ENCODE data around the gene ZNF804B.

ZNF804B gene

DNA sequence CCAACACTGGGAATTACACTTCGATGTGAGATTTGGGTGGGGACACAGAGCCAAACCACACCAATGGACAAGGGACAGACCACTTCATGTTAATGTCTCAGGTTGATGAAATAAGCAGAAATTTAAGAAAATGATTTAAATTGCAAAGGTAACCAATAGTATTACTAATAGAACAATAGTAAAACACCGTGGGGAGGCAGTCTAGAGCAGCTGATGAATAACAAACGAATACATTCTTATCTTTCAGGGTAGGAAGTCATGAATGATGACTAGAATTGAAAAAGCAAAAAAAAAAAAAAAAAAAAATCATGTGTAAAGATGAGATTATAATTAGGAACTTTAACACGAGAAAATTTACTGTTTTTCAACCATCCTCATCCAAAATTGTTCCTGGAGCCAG is 207.9 kb downstream of the ZNF804B start:
- no peak for DNase-seq (ENCODE audit: low spot score)

DNA sequence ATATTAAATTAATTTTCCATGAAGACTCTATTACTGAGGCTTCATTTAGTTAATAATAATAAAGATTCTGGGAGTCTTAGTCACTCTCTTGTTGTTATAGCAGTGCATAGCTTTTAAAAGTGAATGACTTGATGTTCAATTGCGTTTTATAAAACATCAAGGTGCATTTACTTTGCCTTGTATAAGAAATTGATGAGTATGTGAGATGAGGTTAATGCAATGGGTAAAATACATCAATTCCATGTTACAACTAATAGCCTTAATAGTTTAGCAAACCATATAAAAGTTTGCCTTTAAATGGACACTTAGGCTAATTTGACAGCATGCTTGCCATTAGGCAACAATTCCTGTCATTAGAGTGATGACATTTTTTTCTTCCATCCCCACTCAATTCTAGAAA is 209.7 kb downstream of the ZNF804B start:
- no peak for DNase-seq (ENCODE audit: low spot score)

DNA sequence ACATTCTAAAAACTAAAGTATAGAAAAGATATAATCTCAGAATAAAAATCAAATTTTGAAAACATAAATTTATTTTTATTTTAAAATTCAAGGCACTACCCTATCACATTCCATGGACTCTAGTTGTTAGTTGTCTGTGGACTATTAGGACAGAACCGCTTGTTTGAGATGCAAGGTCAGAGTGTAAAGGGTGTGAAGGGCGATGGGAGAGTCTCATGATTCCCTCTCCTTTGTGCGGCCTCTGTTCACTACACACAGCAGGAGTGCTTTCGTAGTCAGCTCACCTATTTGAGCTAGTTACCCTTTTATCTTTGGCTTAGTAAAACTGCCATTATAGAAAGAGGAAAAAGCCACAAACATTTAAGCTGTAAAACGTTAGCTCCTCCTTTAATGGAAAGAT is 225.8 kb downstream of the ZNF804B start:
- no peak for DNase-seq (ENCODE audit: low spot score)

DNA sequence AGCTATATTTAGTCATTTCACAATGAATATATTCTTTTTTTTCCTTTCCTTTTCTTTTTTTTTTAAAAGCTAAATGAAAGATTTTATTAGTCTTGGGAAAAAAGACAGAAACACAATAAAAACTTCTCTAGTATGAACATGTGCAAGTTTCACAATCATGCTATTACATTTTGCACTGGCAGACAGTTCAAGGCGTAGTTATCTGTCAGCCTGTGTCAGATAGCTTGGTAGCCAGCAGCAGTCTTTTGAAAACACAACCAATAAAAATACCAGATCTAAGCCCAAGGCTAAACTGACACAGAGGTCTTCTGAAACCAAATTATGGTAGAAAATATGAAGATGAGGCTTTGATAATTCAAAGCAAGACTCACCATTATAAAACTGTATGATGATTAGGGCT is 241.8 kb downstream of the ZNF804B start:
- DNase-seq (ENCODE audit: low spot score), result no peak

DNA sequence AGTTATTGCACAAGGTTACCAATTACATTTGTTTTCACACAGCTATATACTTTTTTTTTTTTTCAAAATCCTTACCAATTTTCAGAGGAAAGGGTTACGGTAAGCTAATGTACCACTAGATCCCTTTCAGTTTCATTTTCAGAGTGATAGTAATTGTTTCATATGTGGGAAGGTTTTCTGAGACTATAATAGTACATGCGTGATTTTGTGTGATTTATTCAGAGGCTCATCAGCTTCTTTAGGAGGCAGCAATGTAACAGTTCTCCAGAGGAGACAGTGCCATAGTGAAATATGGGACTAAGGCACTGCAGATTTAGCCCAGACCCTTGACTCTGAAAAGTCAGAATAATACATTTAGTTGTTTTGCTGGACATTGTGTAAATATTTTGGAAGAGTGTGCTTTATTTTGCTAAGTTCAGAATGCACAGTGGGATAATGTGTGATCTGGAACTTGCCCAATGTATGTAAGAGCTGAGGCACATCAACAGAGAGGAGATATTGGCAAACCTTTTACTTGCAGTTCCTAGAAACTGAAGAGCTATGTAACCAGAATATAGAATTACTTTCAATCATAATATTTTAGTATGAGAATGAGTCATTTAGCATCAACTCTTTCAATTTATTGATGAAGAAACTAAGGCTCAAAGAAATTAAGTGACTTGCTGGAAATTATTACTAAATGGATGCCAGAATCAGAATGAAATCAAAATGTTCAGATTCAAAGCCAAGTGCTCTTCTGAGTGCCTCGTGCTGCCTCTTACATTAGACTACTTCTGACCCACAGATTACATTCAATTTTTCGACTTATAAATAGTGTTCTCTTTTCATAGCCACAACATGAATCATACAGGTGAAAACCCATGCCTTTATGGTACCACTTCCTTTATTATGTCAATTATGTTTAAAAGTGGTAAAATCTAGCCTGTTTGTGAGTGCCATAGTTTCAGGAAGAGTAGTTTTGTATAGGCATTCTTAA is 243.8 kb downstream of the ZNF804B start:
- no peak for DNase-seq (ENCODE audit: low spot score)

DNA sequence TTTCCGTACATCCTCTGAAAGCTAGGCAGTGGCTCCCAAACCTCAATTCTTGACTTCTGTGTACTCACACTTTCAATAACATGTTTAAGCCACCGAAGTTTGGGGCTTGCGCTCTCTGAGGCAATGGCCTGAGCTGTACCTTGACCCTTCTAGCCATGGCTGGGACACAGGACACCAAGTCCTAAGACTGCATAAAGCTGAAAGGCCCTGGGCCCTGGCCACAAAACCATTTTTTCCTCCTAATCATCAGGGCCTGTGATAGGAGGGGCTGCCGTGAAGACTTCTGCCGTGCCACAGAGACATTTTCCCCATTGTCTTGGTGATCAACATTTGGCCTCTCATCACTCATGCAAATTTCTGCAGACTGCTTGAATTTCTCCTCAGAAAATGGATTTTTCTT is 252.5 kb downstream of the ZNF804B start:
- no peak for DNase-seq (ENCODE audit: low spot score)

DNA sequence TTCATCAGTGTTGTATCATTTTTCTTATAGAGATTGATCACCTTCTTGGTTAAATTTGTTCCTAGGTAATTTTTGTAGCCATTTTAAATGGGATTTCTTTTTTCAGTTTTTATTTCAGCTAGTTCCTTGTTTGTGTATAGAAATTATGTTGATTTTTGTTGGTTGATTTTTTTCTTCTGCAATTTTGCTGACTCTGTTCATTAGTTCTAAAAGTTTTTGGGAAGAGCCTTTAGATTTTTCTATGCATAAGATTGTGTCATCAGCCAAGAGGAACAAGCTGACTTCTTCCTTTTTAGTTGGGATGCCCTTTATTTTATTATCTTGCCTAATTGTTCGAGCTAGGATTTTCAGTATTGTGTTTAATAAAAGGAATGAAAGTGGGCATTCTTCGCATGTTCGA is 258.2 kb downstream of the ZNF804B start:
- DNase-seq (ENCODE audit: low spot score), result no peak

DNA sequence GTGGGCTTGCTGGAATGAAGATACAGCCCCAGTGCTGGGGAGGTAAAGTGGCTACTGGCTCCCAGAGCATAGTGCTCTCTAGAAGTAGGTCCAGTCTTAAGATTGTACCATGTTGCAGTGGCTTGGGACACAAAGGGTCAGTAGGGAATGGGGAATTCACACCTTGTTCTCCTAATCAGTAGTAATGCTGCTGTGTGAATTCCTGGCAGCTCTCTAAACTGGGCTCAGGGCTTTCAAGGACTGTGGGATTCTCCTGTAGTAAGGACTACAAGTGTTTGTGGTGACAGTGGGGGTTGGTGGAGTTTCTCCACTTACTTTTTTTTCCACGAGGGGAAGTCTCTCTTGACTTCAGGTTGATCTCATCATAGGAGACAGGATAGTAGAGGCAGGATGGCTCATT is 262.2 kb downstream of the ZNF804B start:
- no peak for DNase-seq (ENCODE audit: low spot score)

DNA sequence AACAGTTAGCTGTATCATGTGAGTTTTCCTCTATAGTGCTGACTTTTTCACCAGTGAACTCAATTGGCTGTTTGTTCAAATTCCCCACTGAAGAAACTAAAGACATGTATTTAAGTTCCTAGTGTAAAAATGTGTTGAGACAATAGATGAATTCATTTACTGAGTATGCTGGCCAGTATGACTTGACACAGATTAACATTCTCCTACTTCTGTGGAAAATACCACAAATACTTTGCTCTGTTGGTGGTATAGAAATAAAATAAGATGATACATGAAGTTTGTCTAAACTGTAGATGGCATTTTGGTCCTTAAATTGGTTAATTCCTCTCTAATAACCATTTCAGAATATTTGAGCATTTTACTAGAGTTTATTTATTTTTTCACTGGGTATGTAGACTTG is 263.7 kb downstream of the ZNF804B start:
- no peak for DNase-seq (ENCODE audit: low spot score)

DNA sequence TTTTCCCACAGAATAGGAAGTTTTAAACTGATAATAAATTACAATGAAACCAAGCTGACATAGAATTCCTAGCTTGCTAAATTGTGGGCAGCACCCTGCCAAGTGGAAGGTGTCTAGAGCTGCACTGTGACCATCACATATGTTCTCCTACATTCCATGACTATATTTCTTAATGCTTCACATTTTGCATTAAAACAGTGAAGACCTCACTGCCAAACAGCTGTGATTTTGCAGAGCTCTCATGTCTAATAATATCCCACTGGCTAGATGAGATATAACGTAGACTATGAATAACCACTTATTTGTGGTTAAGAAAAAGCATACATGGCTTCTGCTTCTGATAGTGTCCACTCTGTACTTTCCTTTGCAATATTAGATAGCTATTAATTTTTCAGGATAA is 264.4 kb downstream of the ZNF804B start:
- DNase-seq (ENCODE audit: low spot score), result no peak

DNA sequence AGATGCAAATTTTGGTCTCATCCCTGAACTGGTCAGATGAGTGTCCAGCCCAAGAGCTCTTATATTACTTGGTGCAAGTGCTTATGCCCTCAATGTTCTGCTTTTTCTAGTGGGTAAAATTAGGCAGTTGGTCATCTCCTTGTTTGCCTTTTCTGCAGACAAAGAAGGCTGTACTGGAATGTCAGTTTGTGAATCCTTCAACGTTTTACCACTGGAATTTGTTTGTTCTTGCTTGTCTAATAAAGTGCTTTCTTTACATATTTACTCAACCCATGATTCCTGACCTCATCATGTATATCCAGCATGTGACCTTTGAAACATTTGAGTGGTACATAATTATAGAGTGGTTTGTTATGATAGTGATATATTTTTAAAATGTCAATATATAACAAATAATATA is 268.3 kb downstream of the ZNF804B start:
- no peak for DNase-seq (ENCODE audit: low spot score)

DNA sequence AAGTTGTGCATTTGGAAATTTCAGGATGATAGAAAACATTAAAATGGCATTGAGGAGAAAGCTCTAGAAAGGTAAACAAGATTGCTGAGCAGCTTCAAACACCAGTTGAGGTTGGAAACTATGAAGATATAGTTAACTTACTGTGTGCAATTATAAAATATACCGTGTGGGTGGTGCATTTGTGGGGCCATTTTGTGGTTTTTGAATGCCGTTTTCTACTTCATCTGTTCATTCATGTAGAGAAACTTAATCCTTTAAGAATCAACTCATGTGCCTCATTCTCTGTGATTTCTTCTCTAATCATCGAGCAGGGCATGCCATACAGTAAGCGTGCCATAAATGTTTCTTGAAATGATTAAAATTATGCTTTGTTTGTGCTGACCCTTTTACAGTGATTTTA is 268.8 kb downstream of the ZNF804B start:
- DNase-seq (ENCODE audit: low spot score), result no peak

DNA sequence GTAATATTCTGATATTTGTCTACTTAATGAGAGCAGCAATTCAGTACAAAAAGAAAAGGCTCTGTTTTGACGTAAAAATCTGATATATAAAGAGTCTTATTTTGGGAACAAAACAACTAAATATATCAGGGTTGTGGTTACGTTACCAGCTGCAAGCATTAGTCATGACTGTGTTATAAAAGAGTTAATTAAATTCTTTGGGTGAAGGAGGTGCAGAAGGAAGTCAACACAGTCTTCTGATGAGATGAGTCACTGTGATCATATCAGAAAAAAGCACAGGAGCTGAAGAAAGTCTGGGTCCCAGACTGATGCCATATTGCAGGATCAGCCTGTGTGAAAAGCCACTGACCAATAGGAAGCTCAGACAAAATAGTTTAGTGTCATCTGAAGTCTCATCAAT is 270.4 kb downstream of the ZNF804B start:
- no peak for DNase-seq (ENCODE audit: low spot score)

DNA sequence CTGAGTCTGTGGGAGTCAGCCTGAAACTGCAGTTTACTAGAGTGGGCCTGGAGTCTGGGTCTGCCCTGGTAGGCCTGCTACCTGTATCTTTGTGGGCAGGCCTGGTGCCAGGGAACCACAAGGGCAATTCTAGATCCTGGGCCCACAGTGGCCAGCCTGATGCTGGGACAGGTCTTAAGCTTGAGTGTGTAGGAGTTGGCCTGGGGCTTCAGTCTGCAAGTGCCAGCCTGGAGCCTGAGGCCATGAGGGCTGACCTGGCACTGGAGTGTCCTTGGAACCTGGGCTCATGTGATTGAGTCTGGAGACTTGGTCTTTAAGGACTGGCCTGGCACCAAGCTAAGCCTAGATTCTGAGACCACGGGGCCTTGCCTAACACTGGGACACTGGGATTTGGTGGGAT is 281.7 kb downstream of the ZNF804B start:
- no peak for DNase-seq (ENCODE audit: low spot score)

DNA sequence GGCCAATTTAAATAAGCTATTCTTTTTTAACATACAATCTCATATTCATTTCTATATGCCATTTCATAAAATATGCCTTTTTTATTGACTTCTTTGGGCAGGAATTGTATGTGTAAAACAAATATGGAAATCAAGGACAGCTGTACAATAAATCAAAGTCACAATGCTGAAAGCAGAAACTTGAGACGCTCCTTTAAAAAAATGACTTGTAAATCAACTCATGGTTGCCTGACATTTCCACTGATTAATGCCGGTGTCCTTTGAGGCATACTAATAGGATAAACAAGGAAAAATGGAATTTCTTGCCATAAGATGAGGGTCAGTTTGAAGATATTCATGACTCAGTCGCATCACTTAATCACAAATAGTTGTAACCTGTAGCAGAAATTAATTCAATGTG is 283.4 kb downstream of the ZNF804B start:
- no peak for DNase-seq (ENCODE audit: low spot score)

DNA sequence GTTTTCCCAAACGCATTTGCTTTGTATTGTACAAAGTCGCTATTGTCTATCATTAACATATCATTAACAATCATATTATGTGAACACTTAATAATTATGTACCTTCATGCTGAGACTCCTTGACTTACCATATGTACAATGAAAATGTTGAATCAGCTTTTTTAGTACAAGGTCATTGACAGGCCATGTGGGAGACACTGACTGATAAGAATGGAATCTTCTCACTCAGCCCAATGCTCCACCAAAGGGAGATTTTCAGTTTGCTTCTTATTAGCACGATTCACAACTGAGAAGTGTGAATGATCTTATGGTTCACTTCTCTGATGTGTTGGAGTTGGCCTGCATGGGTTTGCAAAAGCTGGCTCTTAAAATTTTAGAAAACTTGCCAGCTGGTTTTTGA is 289.5 kb downstream of the ZNF804B start:
- DNase-seq (ENCODE audit: low spot score), result no peak

DNA sequence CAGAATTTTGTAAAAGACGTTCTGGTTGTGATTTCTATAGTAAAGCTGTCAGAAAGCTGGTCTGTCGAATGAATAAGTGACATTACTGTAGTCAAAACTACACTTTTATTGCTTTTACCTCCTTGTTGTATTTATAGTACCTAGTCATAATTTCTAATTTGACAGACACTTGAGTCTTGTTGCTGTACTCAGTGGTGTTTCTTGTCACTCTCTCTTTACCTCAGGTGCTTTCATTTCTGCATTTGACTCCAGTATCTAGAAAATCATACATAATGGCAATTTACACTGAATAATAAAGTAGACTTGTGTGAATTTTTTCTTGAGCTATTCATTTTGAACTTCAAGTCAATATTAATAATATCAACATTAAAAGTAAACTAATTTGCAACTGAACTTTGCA is 293.6 kb downstream of the ZNF804B start:
- DNase-seq (ENCODE audit: low spot score), result no peak

DNA sequence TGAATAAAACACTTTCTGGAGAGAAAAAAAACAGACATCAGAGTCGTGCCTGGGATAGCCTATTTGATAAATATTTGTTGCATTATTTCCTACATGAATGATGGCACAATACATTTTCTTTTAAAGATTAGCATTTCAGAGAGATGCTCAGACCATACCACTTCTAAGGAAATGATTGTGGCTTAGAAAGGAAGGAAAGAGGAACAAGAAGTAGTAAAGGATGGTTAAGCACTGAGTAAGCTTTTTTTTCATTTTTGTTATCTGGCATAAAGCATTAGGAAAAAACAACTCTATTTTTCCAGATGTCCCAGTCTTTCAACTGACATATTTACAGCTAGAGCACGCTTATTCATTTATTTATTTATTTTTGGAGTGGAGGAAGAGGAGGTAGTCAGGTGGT is 294.9 kb downstream of the ZNF804B start:
- no peak for DNase-seq (ENCODE audit: low spot score)

DNA sequence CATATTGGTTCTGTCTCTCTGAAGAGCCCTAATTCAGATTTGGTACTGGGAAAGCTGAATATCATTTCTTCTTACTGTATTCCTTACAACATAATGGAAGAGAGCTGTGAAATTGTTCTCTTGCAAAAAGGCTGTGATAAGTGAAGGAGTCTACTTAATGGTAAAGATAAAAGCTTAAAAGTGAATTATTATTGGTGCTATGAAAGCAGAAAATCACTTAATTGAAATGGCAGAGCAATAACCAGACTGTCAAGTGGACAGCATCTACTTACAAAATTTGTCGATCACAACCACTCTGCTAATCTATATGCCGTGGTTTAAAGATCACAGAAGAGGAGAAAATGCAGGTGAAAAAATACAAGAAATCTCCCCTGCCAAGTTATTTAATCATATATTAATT is 300.7 kb downstream of the ZNF804B start:
- DNase-seq (ENCODE audit: low spot score), result no peak

DNA sequence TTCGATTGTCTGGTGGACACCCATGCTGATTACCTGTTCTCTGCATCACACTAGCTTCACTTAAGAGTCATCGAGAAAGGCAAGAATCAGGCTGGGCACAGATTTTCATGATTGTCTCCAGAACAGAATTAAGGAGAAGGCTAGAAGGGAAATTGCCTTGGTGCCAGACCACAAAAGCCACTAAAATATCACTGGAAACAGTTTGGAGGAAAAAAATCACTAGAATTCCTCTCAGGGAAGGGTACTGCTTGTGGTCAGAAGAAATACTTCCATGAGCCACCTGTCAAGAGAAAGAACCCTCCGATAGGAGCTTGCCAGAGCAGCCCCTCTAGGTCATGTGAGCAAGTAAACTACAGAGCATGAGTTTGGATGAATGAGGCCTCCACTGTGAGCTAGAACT is 305.3 kb downstream of the ZNF804B start:
- no peak for DNase-seq (ENCODE audit: low spot score)

DNA sequence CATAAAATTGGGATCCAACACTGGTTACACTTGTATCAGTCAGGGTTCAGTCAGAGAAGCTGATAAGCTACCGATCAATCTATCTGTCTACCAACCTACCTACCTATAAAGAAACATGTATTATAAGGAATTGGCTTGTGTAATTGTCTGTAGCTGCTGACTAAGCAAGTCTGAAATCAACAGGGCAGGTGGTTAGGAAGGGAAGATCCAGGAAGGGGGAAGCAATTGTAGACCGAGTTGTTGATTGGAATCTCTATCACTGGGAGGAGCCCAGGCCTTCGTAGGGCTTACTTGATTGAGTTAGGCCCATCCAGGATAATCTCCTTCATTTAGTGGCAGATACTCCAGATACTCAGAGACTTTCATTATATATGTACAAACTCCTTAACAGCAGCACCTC is 307.5 kb downstream of the ZNF804B start:
- no peak for DNase-seq (ENCODE audit: low spot score)

DNA sequence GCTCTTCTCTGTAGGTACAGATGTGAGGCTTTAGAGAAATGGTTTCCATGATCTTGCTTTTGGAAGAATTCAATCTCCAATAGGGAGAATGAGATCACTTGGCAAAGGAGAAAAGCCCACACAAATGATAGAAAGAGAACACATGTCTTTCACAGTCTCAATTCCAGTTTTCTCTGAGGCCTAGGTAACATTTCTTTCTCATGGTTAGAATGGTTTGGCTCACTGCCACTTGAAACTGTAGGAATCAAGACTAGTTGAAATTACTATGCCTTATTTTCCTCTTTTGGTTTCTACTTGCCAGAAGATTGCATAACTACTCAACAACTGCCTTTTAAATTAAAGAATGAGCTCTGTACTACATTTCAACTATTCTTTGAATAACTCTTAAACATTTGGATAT is 312.6 kb downstream of the ZNF804B start:
- no peak for DNase-seq (ENCODE audit: low spot score)

DNA sequence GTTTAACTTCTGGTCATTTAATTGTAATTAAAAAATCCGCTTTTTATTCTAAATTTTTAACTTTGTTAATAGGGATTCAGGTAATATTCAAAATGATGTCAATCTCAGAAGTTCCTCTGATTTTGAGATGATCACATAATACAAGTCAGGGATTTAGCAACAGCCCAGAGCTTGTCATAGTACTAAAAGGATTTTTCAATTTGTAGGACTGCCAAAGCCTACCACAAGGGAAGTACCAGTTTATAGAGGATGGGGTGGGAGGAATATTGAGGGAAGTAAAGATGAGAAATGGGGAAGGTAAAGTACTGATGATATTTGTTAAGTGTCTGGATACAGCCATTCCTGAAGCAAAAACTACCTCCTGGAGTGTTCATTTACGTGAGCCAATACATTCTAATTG is 314.3 kb downstream of the ZNF804B start:
- no peak for DNase-seq (ENCODE audit: low spot score)

DNA sequence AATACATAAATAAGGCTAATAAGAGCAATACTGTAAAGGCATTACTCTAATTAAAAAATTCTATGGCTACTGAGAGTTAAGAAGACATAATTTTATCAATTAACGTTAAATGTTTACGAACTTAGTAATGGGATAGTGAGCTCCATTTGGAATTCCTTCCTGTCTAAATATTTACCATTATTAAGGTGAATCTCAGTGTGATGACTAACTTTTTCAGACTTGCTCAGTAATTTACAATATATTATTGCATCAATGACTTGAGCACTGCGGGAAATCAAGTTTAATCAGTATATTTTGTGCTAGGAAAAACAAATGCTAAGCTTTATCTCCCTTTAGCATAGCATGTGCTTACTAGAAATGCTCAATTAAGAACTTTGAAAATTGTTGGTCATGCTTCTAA is 318.5 kb downstream of the ZNF804B start:
- no peak for DNase-seq (ENCODE audit: low spot score)

All from AG20443 (cell line).